OCI-LY7 (cell line): ENCODE data around the gene OR8K3. TPM values are rescaled to one million over a fixed set of nuclear protein-coding genes. Genes with fewer than 3 reads are reported as not detected.

Experiments
- BruUV-seq: library from RNA; stranded (reverse); fragments of 400-500 nt; replicated peaks from 2 replicates; lab custom pipeline; 2021; lab: Mats Ljungman, UMichigan
- CTCF ChIA-PET: fragments of 300-600 bp; sonication (Branson Sonifier 250); formaldehyde crosslinking; loops from one replicate; lab custom pipeline; 2022; ENCODE audit warnings: antibody characterized with exemption; ENCODE audit not compliant: unreplicated experiment; lab: Charles Lee
- POLR2A ChIA-PET: fragments of 300-600 bp; sonication (Branson Sonifier 250); formaldehyde crosslinking; loops from one replicate; lab custom pipeline; 2022; ENCODE audit warnings: antibody characterized with exemption; lab: Charles Lee
- DNase-seq: peaks from one replicate; pipeline ENCODE4 v3.0.0-alpha.2; 2015; ENCODE audit warnings: low spot score
- H2AFZ ChIP-seq: fragments of 200-600 bp; sonication (generic), shearing (Covaris generic); 2 replicates; pipeline ENCODE4 v1.6.1; 2014; ENCODE audit warnings: mild to moderate bottlenecking, antibody characterized with exemption, low read length, moderate library complexity
- H3K27ac ChIP-seq: fragments of 200-600 bp; sonication (generic); 2 replicates; pipeline ENCODE4 v1.5.1; 2014; ENCODE audit warnings: mixed run types, low read depth, mild to moderate bottlenecking, moderate library complexity, low read length, inconsistent platforms; ENCODE audit not compliant: poor library complexity, severe bottlenecking
- H3K36me3 ChIP-seq: fragments of 200-600 bp; sonication (generic); 2 replicates; pipeline ENCODE4 v1.6.1; 2014; ENCODE audit warnings: mild to moderate bottlenecking, antibody characterized with exemption, low read length, moderate library complexity, mixed read lengths; ENCODE audit not compliant: insufficient read depth
- H3K4me1 ChIP-seq: fragments of 200-600 bp; sonication (generic); 2 replicates; pipeline ENCODE4 v1.5.1; 2014; ENCODE audit warnings: mild to moderate bottlenecking, low read length; ENCODE audit not compliant: insufficient read depth, poor library complexity, severe bottlenecking
- H3K4me2 ChIP-seq: fragments of 200-600 bp; sonication (generic); 2 replicates; pipeline ENCODE4 v1.6.1; 2014; ENCODE audit warnings: mild to moderate bottlenecking, low read length
- H3K4me3 ChIP-seq: fragments of 200-600 bp; sonication (generic); 2 replicates; pipeline ENCODE4 v1.5.1; 2014; ENCODE audit warnings: mild to moderate bottlenecking, low read depth, low read length; ENCODE audit not compliant: poor library complexity, severe bottlenecking
- H3K79me2 ChIP-seq: fragments of 200-600 bp; sonication (generic); 2 replicates; pipeline ENCODE4 v1.6.1; 2016; ENCODE audit warnings: low read depth, mild to moderate bottlenecking, low read length, moderate library complexity, mixed read lengths; ENCODE audit not compliant: insufficient read depth
- H3K9me2 ChIP-seq: fragments of 200-600 bp; sonication (generic); 2 replicates; pipeline ENCODE4 v1.6.1; 2016; ENCODE audit warnings: mild to moderate bottlenecking, low read length, mixed read lengths; ENCODE audit not compliant: insufficient read depth
- H3K9me3 ChIP-seq: fragments of 200-600 bp; sonication (generic); 2 replicates; pipeline ENCODE4 v1.6.1; 2014; ENCODE audit warnings: mild to moderate bottlenecking, mixed run types, low read length, mixed read lengths
- H4K20me1 ChIP-seq: fragments of 200-600 bp; sonication (generic); 2 replicates; pipeline ENCODE4 v1.6.1; 2014; ENCODE audit warnings: mild to moderate bottlenecking, antibody characterized with exemption, low read length, moderate library complexity, mixed read lengths; ENCODE audit not compliant: insufficient read depth
- EZH2phosphoT487 ChIP-seq: fragments of 200-600 bp; sonication (generic); IDR thresholded peaks from 2 replicates; pipeline ENCODE4 v1.6.1; 2018; ENCODE audit warnings: low read depth, borderline replicate concordance, mild to moderate bottlenecking, mixed run types, antibody characterized with exemption, low read length, moderate library complexity, mixed read lengths
- intact Hi-C: fragments of 100-400 bp; cut with micrococcal nuclease; formaldehyde crosslinking; loops from one replicate; pipeline ENCODE4 v1.10.0; 2022; ENCODE audit not compliant: unreplicated experiment
- total RNA-seq, 2 experiments: library from RNA; depleted of rRNA in 1 of 2; stranded (reverse); fragments of >200 nt in 1 of 2; shearing (Covaris generic) in 1 of 2; gene quantifications; 2 replicates each; pipeline ENCODE4 v1.2.3, GENCODE V29; 2014 to 2022
- TF ChIP-seq, protein P1 (sequence below): fragments of 200-600 bp; sonication (generic); conservative IDR thresholded peaks from 2 replicates; pipeline ENCODE4 v1.5.1; 2014; ENCODE audit warnings: mild to moderate bottlenecking, antibody characterized with exemption, low read length, moderate library complexity, mixed read lengths

The OR8K3 gene
- total RNA-seq, 2 experiments from 2014 or later, result not detected

DNA sequence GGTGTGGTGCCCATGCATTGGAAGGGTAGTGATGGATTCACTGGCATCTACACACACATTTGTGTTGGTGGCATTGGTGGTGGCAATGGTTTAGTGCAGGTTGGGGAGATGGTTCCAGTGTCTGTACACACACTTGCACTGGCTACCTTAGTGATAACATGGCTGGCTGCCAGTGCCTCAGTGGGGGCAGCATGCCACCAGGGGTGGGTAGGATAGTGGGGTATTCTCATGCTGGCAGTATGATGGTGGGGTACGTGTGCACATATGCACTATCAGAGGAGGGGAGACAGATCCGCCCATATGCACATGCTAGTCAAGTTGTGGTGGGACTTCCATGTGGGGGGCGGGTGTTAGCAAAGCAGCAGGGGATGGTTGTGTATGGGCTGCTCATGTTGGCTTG, 7.1 kb upstream of the OR8K3 start:
- CTCF ChIA-PET, result no interaction called here
- H3K9me2 ChIP-seq, result no peaks in the 10 kb centered on the region
- no peak overlapping the region for H3K4me3 ChIP-seq
- intact Hi-C loops, result no loop called here
- POLR2A ChIA-PET, result no interaction called here
- no peaks in the 10 kb centered on the region for H3K4me1 ChIP-seq
- TF ChIP-seq EZH2phosphoT487, result no peak
- TF ChIP-seq, protein P1, sequence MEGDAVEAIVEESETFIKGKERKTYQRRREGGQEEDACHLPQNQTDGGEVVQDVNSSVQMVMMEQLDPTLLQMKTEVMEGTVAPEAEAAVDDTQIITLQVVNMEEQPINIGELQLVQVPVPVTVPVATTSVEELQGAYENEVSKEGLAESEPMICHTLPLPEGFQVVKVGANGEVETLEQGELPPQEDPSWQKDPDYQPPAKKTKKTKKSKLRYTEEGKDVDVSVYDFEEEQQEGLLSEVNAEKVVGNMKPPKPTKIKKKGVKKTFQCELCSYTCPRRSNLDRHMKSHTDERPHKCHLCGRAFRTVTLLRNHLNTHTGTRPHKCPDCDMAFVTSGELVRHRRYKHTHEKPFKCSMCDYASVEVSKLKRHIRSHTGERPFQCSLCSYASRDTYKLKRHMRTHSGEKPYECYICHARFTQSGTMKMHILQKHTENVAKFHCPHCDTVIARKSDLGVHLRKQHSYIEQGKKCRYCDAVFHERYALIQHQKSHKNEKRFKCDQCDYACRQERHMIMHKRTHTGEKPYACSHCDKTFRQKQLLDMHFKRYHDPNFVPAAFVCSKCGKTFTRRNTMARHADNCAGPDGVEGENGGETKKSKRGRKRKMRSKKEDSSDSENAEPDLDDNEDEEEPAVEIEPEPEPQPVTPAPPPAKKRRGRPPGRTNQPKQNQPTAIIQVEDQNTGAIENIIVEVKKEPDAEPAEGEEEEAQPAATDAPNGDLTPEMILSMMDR, result no peak
- DNase-seq, result no peak
- no peak overlapping the region for H3K27ac ChIP-seq
- H4K20me1 ChIP-seq, result no peaks in the 10 kb centered on the region
- BruUV-seq, result no TSS peak
- no peaks in the 10 kb centered on the region for H3K79me2 ChIP-seq
- H2AFZ ChIP-seq, result no peak overlapping the region
- no peak overlapping the region for H3K4me2 ChIP-seq
- no peaks in the 10 kb centered on the region for H3K36me3 ChIP-seq
- H3K9me3 ChIP-seq, result 0 out of 2 replicates have a peak, but pooled peaks cover 3% of the 10 kb centered on the region

DNA sequence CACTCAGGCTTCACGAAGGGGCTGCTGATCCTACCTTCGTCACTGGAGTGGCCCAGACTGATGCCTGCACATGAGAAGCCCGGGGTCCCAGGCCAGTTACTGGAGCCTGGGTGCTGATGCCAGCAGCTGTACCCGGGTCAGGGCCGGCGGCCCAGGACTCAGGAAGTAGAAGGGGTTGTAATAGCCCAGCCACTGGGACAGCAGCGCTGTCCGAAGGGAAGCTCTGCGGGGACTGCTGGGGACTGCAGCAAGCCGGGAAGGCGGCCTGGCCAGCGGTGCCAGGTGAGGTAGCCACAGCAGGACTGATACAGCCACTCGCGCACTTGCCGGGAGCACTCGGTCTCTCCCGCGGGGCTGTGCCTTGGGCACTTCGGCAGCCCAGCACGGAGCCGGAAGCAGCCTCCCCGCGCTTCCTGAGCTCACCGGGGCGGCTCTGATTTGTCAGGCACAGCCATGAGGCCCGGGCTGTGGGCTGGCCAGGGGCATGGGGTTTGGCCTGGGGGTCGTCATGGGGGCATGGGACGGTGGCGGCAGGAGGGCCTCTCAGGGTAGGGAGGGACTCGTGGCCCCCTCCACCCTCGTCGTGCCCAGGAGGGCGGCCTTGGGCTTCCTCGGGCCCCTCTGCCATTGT, 17.0 kb downstream of the OR8K3 start:
- intact Hi-C loops, result no loop called here
- ChIA-PET CTCF (no interaction called here), POLR2A (no interaction called here)
- Histone ChIP-seq H3K9me3 (no peaks in the 10 kb centered on the region), H2AFZ (no peak overlapping the region), H3K4me1 (no peaks in the 10 kb centered on the region), H3K9me2 (no peaks in the 10 kb centered on the region), H3K4me2 (no peak overlapping the region), H3K27ac (no peak overlapping the region), H3K79me2 (no peaks in the 10 kb centered on the region), H4K20me1 (no peaks in the 10 kb centered on the region), H3K36me3 (no peaks in the 10 kb centered on the region), H3K4me3 (no peak overlapping the region)
- no TSS peak for BruUV-seq
- no peak for DNase-seq
- no peak for TF ChIP-seq EZH2phosphoT487
- TF ChIP-seq, protein P1, result no peak

- POLR2A ChIA-PET, result no interaction called here
- no peak for TF ChIP-seq EZH2phosphoT487
- TF ChIP-seq, protein P1, result no peak
- no TSS peak for BruUV-seq
Measured at GRCh38 chr11:56333156-56333555, 18.2 kb downstream of the OR8K3 start.

More at GRCh38 chr11:56333156-56333555, 18.2 kb downstream of the OR8K3 start:
- Histone ChIP-seq H3K4me2 (no peak overlapping the region), H4K20me1 (no peaks in the 10 kb centered on the region), H3K9me3 (no peaks in the 10 kb centered on the region), H3K9me2 (no peaks in the 10 kb centered on the region), H3K4me1 (no peaks in the 10 kb centered on the region), H3K79me2 (no peaks in the 10 kb centered on the region), H3K27ac (no peak overlapping the region), H3K4me3 (no peak overlapping the region), H2AFZ (no peak overlapping the region), H3K36me3 (no peaks in the 10 kb centered on the region)
- no peak for DNase-seq
- CTCF ChIA-PET, result no interaction called here
- intact Hi-C loops, result no loop called here
